GM19467 (cell line): ENCODE measurements around the gene CCL24.
"Not testable (repeated sequence)": the region's sequence is repeated elsewhere in the genome, so short reads cannot be mapped to it uniquely, and the experiment has no call there.

ENCODE experiments used
- ATAC-seq: cut with Tn5 transposase; IDR thresholded peaks from one replicate; pipeline ENCODE4 v1.9.1; 2021; ENCODE audit warnings: mild to moderate bottlenecking, moderate library complexity; ENCODE audit not compliant: unreplicated experiment

The CCL24 gene

GRCh38 chr7:75788154-75788847 is 25.3 kb downstream of the CCL24 start:
- not testable (repeated sequence) for ATAC-seq

- ATAC-seq, result not testable (repeated sequence)
These were observed 30.5 kb downstream of the CCL24 start for GRCh38 chr7:75783058-75783457.

GRCh38 chr7:75780647-75781273 is 32.8 kb downstream of the CCL24 start:
- ATAC-seq, result not testable (repeated sequence)

- ATAC-seq, result not testable (repeated sequence)
These were observed 34.1 kb downstream of the CCL24 start for GRCh38 chr7:75779516-75779915.

- ATAC-seq, result not testable (repeated sequence)
These were observed 34.6 kb downstream of the CCL24 start for GRCh38 chr7:75779035-75779434.

- ATAC-seq, result no peak
These were observed 37.2 kb downstream of the CCL24 start for GRCh38 chr7:75776295-75776971.

GRCh38 chr7:75773958-75774357 is 39.6 kb downstream of the CCL24 start:
- ATAC-seq, result not testable (repeated sequence)

- ATAC-seq, result no peak
These were observed 41.2 kb downstream of the CCL24 start, which contains the start of gene CCL26 for GRCh38 chr7:75772081-75773077. Gene CCL26 (minus strand): TSS chr7:75772211. CDS start chr7:75772176, 35 bp downstream.

- ATAC-seq, result no peak
These were observed 42.4 kb downstream of the CCL24 start for GRCh38 chr7:75771224-75771623.

GRCh38 chr7:75762350-75762917 is 51.2 kb downstream of the CCL24 start:
- ATAC-seq, result no peak

GRCh38 chr7:75761801-75762200 is 51.8 kb downstream of the CCL24 start:
- not testable (repeated sequence) for ATAC-seq
